Measurements from ENCODE around the gene CCL14.
"Not testable (repeated sequence)": the region's sequence is repeated elsewhere in the genome, so short reads cannot be mapped to it uniquely, and the experiment has no call there.

The CCL14 gene

DNA sequence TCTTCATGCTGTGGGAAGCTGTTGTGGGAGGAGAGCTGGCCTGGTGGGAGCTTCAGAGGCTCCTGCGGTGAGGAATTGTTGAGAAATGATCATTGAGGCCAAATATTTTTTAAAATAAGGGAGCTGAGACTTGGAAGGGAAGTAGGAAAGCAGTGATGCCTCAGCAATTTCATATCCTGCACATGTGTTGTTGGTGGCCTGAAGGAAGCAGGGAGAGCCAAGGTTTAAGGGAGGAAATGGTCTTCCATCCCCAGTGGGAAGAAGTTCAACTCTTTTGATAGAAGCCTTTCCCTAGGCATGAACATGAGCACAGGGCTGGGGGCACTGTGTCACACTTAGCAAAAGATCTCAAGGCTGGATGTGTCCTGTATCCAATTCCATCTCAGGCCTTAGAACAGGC lies at the start of gene CCL14:
Gene CCL14 (minus strand): TSS at position 87 of the 400 bp plus-strand sequence. CDS start 80 bp downstream, at position 7.
- no peak for DNase-seq

DNA sequence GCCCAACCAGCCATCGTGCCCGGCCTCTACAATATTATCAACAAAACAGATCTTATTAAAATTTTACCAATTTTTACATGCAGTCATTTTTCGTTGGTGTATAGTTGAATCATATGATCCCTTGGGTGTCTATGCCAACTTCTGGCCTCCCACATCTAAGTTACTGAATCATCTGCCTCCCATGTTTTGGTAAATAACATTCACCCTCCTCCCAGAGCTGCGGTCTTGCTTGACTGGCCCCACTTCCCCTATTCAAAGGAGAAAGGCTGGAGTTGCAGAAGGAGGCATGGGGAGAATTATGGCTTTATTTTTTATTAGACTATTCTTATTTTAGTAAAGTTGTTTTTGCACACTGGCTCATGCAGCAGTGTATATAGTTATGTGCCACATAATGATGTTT lies 49.7 kb upstream of the CCL14 start:
- DNase-seq = peak; percentile 19

DNA sequence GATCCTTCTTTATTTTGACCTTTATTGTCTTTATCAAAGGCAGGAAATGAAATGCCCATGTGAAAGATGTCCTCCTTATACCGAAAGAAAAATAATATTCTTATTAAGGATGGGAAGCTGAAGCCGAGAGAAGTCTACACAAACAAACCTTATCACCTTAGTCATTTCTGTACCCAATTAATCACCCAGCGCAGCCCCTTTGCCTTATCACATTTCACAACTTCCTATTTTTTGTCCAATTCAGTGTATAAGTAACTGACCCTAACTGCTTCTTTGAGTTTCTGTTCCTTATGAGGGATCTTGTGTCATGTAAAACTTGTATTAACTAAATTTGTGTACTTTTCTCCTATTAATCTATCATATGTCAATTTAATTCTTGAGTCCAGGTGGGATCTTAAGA lies 47.6 kb upstream of the CCL14 start:
- no peak for DNase-seq

DNA sequence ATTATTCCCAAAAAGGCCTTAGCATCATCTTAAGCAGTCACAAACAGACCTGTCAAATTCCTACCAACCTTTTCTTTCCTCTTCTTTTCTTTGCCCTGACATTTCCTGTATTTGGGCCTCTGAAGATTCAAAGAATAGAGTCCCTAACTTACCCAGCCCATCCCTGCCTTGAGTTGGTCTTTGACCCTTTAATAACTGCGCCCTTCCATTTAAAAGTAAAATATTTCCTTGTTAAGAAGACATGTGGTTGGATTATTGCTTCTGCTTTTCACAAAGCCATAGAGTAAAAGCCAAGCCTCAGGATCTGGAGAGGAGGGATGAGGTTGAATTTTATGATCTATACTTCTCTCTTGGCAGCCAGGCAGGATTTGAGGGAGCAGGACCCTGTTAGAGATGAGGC lies 44.4 kb upstream of the CCL14 start:
- DNase-seq = no peak

DNA sequence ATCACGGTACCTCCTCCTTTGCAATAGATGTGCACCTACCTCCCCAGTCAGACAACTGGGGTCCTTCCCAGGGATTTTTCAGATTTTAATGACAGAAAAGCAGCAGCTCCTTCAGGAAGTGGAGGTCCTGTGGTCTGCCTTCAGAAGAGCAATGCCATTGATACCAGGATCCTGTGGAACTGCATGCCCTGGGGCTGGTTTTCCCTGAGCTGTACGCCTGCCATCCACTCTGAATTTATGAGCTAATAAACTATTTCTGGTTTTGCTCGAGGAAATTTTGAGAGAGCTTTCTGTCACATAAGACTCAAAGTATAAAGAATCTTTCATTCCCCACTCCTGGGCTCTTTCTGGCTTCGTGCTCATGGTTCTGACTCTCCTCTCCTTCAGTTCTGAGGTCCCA lies 41.2 kb upstream of the CCL14 start:
- no peak for DNase-seq

DNA sequence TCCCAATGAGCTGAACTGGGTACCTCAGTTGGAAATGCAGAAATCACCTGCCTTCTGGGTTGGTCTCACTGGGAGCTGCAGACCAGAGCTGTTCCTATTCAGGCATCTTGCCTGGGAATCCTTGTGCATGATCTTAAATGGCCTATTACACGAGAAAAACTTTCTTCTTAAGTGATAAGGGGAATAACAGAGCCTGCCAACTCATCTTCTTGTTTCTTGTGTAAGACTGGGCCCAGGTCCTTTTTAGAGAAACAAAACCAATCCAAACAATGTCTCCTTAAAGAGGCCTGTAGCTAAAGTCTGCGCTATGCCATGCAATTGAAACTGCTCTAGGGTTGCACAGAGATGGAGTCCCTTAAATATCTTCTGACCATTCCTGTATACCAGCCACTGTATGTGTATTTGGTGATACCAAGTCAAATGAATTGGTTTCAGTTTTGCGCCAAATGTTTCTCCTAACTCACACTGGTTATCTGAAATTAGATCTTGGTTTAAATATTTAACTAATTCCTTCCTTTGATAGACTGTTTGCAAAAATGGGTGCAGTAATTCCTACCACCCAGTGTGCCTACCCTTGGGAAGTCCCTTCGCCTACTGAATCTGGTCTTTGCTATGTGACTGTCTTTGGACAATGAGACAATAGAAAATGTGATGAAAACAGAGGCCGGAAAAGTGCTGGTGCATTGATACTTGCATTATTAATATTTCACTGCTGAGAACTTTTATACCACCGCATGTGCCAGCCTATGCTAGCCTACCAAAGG lies 37.8 kb upstream of the CCL14 start:
- no peak for DNase-seq

DNA sequence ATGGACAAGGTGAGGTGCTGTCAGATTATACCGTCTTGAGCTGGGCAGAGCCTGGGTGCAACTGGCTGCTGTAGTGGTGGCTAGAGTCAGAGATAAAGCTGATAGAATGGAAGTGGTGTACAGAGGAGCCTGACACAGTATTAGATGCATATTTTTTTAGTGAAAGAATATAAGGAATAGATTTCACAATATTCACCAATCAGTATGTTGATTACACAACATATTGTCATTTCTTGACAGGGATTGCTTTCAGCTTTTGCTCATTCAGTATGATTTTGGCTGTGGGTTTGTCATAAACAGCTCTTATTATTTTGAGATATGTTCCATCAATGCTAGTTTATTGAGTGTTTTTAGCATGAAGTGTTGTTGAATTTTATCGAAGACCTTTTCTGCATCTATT lies 32.9 kb upstream of the CCL14 start:
- no peak for DNase-seq

DNA sequence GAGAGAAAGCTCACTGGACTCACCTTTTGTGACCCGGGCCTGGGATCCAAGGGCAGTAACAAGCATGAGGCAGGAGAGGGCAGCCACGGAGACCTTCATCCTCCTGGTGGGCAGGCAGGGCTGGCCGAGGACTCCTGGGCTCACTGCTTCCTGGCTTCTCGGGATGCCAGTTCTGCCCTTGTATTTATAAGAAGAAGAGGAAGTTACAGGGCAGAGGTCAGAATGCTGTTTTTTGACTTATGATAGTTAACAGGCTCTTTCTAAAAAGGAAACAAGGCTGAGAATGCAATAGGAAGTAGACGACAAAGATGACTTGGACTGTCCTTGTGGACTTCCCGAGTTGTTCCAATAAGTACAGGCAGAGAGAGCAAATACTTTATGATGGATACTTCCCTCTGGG lies 31.3 kb upstream of the CCL14 start, which contains the start of gene CCL23:
Gene CCL23 (minus strand): TSS at position 174 of the 400 bp plus-strand sequence. CDS start 75 bp downstream, at position 99.
- no peak for DNase-seq

DNA sequence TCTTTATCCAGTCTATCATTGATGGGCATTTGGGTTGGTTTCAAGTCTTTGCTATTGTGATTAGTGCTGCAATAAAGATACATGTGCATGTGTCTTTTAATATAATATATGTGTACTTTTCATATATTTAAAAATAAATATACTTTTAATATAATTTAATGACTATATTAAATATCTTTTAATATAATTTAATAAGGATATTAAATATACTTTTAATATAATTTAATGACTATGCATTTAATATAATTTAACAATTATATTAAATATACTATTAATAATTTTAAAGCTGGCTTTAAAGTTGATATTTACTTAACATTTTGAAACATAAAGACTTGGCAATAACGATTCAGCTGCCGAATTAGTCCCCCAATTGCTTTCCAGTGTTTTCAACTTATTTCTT lies 30.0 kb upstream of the CCL14 start:
- no peak for DNase-seq

DNA sequence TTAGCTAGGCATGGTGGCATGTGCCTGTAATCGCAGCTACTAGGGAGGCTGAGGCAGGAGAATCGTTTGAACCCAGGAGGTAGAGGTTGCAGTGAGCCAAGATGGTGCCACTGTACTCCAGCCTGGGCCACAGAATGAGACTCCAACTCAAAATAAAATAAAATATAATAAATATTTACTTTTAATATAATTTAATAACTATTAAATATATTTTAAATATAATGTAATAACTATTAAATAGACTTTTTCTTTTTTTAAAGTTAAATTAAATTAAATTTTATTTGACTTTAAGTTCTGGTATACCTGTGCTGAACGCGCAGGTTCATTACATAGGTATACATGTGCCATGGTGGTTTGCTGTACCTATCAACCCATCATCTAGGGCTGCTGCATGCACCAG lies 29.4 kb upstream of the CCL14 start:
- not testable (repeated sequence) for DNase-seq

DNA sequence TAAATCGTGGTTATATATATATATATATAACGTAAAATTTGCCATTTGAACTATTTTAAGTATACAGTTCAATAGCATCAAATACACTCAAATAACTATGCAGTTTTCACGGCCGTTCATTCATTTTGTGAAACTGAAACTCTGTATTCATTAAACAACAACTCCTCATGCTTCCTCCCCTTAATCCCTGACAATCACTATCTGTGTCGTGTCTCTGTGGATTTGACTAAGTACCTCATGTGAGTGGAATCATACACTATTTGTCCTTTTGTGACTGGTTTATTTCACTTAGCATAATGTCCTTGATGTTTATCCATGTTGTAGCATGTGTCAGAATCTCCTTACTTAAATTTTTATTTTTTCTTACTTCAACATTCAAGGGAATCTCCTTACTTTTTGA lies 28.4 kb upstream of the CCL14 start:
- DNase-seq = no peak

DNA sequence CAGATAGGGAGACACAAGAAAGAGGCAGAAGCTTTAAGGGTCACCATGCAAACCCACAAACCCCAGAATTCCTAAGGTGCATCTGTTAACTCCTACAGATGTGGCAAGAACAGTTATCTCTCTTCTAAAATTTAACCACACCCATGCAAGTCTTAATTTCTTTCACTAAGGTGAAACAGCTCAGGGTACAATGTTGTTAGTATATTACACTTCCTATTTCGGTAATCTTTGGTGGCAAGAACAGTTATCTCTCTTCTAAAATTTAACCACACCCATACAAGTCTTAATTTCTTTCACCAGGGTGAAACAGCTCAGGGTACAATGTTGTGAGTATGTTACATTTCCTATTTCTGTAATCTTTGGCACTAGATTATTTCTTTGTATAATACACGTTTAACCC lies 24.7 kb upstream of the CCL14 start:
- no peak for DNase-seq

DNA sequence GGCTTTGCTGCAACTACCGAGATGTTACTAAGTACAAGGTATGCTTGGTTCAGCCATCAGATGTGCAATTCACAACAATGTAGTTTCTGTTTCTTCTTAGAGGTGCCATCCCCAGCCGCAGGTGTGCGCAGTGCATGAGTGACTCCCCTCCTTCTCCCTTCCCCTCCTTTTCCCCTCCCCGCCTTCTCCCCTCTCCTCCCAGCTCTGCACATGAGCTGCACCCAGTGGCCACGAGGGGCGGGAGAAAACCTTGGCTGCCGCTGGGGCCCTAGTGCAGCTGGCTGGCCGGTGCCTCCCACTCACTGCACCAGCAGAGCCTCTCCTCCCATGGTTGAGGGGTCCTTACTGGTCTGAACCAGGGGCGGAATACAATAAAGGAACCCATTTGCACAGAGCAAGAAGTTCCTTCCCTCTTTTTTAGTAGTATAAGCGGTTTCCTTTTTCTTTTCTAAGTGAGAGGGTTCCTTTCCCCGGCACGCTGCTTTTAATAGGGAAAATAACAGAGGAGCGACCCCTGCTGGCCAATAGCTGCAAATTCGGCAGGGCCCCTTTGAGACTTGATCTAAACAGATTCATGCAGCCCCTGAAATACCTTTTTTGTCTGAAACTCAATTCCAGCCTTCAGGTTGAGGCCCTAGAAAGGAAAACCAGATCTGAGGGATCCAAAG lies 22.6 kb upstream of the CCL14 start:
- DNase-seq = no peak

DNA sequence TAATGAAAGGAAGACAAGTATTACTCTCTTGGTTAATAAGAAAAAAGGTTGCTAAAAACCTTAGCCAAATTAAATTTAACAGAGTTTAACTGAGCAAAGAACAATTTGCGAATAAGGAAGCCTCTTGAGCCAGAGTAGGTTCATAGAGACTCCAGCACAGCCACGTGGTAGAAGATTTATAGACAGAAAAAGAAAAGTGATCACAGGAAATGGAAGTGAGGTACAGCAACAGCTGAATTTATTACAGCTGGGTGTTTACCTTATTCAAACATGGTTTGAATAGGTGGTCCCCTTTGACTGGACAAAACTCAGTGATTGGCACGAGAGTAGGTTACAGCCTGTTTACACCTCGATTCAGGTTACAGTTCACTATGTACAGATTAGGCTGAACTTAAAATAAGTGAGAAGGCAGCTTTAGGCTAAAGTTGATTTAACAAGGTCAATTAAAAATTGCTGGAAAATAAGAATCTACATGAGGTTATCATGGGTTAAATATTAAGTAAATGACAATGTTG lies 18.1 kb upstream of the CCL14 start:
- no peak for DNase-seq

DNA sequence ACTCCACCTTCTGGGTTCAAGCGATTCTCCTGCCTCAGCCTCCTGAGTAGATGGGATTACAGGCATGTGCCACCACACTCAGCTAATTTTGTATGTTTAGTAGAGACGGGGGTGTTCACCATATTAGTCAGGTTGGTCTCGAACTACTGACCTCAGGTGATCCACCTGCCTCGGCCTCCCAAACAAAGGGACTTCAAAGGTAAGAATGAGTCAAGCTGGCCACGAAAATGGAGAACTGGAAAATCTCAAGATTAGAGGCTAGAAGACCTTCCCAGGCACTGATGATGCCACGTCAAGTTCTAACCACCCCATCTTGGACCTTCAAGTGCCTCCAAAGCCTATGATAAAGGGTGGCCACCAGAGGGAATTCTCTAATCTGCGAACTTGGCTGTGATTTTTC lies 16.1 kb upstream of the CCL14 start:
- DNase-seq = no peak

DNA sequence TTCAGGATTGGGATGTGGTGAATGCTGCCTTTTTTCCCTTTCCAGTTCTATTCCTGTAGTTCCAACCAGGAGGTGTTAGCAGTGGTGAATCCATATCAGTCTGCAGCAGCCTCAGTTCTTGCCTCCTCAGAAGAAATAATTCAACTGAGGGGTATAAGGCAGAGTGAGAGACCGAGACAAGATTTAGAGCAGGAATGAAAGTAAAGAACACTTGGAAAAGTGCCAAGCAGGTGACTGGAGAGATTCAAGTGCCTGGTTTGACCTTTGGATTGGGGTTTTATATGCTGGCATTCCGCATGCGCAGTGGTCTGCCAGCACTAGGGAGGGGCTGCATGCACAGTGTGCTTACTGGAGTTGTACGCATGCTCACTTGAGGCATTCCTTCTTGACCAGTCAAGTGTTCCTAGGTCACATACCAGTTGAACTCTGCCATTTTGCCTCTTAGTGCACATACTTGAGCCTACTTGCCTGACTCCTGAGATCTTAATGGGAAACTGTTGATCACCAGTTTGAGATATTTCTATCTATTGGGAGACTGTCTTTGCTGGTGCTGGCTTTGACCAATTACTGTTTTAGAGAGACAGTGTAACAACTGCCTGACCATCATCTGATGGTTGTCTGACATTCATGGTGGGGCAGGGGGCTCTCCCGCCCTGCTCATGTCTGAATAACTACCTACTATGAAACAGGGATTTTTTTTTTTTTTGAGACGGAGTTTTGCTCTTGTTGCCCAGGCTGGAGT lies 15.5 kb upstream of the CCL14 start:
- no peak for DNase-seq

DNA sequence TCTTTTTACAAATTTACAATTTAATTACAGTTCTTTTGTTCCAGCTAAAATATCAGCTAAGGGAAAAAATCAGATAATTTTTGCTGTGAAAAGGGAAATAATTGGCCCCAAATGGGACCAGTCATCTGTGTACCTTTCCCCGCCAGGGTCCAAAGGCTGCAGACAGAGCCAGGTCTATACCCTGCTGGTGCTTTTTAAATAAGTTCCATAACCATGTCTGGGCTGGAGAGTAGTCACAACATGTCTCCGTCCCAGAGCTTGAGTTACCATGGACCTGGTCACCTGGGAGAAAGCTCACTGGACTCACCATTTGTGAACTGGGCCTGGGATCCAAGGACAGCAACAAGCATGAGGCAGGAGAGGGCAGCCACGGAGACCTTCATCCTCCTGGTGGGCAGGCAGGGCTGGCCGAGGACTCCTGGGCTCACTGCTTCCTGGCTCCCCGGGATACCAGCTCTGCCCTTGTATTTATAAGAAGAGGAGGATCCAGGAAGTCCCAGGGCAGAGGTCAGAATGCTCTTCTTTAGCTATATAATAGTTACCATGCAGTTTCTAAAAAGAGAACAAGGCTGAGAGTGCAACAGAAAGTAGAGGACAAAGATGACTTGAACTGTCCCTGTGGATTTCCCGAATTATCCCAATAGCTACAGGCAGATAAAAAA lies 14.7 kb upstream of the CCL14 start, which contains the start of gene CCL15:
Gene CCL15 (minus strand): TSS at position 444 of the 662 bp plus-strand sequence. CDS start 61 bp downstream, at position 383.
- no peak for DNase-seq

DNA sequence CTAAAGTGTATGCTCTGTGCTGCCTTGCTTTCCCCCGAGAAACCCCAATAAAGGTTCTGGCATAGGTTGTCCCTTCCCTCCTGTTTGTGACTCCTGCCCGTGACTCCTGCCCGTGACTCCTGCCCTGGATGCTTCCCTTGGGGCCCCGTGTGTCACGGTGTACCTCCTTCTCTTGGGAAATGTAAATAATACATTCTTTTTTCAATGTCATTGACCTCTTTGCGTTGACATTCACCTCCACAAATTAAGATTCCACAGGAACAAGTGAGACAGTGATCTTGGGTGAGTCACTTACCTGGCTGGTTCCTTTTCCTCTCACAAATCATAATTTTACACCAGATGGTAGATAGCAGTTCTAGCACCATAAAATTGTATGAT lies 14.2 kb upstream of the CCL14 start:
- no peak for DNase-seq

DNA sequence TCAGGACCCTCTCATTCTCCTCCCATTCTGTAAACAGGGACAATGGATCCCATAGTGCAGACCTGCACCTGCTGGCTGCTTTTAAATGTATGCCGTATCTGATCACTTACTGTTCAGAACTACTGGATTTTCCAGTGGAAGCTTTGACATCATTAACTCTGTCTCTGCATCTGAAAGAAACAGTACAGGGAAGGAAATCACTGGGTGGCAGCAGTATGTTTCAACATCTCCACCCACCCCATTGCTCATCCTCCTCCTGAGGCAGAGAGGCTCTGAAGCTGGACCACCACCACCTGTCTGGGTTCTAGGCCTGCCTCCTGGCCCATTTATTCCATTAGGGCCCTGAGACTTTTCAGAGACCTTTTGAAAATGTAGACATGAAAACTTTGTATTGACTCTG lies 12.2 kb upstream of the CCL14 start:
- no peak for DNase-seq

DNA sequence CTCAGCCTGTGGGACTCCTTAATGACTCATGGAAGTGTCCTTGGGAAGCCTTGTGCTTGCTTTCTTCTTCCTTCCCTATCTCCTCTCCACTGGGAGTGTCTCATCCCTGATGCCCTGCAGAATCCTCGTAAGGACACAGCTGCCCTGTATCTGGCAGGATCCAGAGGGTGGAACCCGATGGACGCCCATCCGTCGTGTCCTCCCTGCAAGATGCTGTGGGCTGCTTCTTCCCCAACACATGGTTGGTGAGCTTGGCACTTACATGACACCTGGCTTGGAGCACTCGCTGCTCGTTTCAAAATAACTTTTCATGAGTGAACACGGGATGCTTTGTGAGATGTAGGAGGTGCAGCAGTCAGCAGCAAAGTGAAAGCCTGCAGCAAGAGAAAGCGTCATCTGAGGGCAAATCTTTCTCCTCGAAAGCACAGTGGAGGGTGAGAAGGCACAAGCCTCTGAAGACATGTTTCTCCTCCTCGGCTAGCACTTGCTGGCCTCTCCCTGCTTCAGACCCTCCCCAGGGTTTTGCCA lies 11.6 kb upstream of the CCL14 start:
- no peak for DNase-seq

DNA sequence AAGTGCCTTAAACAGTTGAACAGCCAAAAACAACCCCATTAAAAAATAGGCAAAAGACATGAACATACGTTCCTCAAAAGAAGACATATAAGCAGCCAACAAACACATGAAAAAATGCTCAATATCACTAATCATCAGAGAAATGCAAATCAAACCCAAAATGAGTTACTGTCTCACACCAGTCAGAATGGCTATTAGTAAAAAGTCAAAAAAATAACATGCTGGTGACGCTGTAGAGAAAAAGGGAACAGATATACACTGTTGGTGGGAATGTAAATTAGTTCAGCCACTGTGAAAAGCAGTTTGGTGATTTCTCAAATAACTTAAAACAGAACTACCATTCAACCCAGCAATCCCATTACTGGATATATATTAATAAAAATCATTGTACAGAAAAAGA lies 8.8 kb upstream of the CCL14 start:
- DNase-seq = not testable (repeated sequence)

DNA sequence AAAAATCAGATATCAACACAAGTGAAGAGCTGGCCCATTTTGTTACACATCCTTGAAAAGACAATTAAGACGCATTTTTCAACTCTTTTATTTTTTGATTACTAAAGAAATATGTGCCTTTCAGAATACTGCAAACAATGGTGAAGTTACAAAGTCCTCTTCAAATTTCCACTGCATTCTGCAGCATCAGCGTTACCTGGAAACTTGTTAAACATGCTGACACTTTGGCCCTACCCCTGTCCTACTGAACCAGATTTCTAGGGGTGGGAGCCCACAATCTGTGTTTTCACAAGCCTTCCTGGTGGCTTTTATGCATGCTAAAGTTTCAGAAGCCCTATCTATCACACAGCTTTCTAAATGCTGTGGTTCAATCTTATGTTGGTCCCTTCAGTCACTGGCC lies 4.5 kb upstream of the CCL14 start:
- DNase-seq = no peak

DNA sequence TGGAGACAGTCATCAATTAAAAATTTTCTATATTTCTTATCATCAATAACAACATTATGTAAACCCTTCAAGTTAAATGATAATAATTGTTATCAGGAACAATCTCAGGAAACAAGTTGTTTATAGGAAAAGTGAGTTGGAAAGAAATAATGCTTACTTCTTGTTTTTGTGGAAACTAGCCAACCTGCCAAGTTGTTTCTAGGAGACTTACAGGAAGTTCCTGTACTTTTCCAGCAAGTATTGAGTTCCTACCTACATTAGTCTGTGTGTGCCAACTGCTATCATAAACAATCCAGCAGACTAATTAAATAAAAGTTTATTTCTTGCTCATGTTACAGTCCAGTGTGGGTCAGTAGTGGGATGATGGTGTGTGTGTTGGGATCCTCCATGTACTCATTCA lies 1.6 kb upstream of the CCL14 start:
- no peak for DNase-seq
